ENCODE measurements around the gene FUT8. TPM values are rescaled to one million over a fixed set of nuclear protein-coding genes. Genes with fewer than 3 reads are reported as not detected.

The FUT8 gene
- total and polyA plus RNA-seq, 4 donors: 1.1 to 14.1 (median 4.0) TPM

DNA sequence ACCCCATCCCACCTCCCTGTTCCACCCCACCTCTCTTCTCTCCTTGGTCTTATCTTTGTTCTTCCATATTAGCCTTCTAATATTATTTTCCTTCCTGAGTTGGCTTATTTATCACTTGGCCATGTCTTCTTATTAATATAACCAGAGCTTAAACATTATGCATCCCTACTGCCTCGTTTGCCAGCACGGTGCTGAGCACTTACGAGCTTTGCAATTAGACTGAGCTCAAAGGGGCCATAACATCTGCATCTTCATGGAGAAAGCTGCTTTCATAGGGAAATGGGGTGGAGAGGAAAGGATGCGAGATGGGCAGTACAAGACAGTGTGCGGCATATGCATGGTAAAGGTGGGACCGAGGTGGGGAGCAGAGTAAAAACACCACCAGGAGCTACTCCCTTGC is 342.8 kb downstream of the FUT8 start:
- Histone ChIP-seq H3K4me3 (ENCODE audit: low read depth in 1 of 3, low read length in 3 of 3) (no peak overlapping the region), H3K4me1 (ENCODE audit: control insufficient read depth in 4 of 4, insufficient read depth in 4 of 4, low read length in 3 of 4) (no peaks in the 10 kb centered on the region), H3K27ac (ENCODE audit: low read depth in 1 of 2, low read length in 2 of 2) (no peak overlapping the region), H3K27me3 (ENCODE audit: control insufficient read depth in 4 of 4, insufficient read depth in 4 of 4, low read length in 3 of 4) (peaks cover 0 to 2% (median 0%) of the 10 kb centered on the region in 4 donors), H3K9me3 (ENCODE audit: control insufficient read depth in 4 of 4, low read length in 3 of 4) (no peaks in the 10 kb centered on the region), H3K36me3 (ENCODE audit: control insufficient read depth in 4 of 4, insufficient read depth in 3 of 4, low read depth in 1 of 4, low read length in 3 of 4) (no peaks in the 10 kb centered on the region), H3K9ac (ENCODE audit: low read depth in 1 of 2, low read length in 2 of 2) (no peak overlapping the region)
- no peak for DNase-seq (ENCODE audit: low spot score)
- TF ChIP-seq GABPA (IDR thresholded peaks at IDR 0.05 in 1 of 2, conservative IDR thresholded peaks at IDR 0.05 in 1 of 2) (no peak), YY1 (IDR thresholded peaks at IDR 0.05) (no peak), RXRA (IDR thresholded peaks at IDR 0.05) (no peak), JUND (IDR thresholded peaks at IDR 0.05) (no peak), SP1 (IDR thresholded peaks at IDR 0.05) (no peak), FOXA2 (IDR thresholded peaks at IDR 0.05) (no peak), RAD21 (IDR thresholded peaks at IDR 0.05) (no peak), NR2F2 (IDR thresholded peaks at IDR 0.05) (no peak), TAF1 (conservative IDR thresholded peaks at IDR 0.05) (no peak), FOXA1 (IDR thresholded peaks at IDR 0.05) (no peak), EGR1 (IDR thresholded peaks at IDR 0.05; ENCODE audit: low read depth in 2 of 2) (no peak), HNF4A (conservative IDR thresholded peaks at IDR 0.05) (no peak), HNF4G (IDR thresholded peaks at IDR 0.05) (no peak)
- TF ChIP-seq, protein P1, sequence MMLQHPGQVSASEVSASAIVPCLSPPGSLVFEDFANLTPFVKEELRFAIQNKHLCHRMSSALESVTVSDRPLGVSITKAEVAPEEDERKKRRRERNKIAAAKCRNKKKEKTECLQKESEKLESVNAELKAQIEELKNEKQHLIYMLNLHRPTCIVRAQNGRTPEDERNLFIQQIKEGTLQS (IDR thresholded peaks at IDR 0.05): no peak
- TF ChIP-seq, protein P2, sequence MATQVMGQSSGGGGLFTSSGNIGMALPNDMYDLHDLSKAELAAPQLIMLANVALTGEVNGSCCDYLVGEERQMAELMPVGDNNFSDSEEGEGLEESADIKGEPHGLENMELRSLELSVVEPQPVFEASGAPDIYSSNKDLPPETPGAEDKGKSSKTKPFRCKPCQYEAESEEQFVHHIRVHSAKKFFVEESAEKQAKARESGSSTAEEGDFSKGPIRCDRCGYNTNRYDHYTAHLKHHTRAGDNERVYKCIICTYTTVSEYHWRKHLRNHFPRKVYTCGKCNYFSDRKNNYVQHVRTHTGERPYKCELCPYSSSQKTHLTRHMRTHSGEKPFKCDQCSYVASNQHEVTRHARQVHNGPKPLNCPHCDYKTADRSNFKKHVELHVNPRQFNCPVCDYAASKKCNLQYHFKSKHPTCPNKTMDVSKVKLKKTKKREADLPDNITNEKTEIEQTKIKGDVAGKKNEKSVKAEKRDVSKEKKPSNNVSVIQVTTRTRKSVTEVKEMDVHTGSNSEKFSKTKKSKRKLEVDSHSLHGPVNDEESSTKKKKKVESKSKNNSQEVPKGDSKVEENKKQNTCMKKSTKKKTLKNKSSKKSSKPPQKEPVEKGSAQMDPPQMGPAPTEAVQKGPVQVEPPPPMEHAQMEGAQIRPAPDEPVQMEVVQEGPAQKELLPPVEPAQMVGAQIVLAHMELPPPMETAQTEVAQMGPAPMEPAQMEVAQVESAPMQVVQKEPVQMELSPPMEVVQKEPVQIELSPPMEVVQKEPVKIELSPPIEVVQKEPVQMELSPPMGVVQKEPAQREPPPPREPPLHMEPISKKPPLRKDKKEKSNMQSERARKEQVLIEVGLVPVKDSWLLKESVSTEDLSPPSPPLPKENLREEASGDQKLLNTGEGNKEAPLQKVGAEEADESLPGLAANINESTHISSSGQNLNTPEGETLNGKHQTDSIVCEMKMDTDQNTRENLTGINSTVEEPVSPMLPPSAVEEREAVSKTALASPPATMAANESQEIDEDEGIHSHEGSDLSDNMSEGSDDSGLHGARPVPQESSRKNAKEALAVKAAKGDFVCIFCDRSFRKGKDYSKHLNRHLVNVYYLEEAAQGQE (IDR thresholded peaks at IDR 0.05): no peak
- TF ChIP-seq, protein P3, sequence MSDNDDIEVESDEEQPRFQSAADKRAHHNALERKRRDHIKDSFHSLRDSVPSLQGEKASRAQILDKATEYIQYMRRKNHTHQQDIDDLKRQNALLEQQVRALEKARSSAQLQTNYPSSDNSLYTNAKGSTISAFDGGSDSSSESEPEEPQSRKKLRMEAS (IDR thresholded peaks at IDR 0.05): no peak
- TF ChIP-seq, protein P4, sequence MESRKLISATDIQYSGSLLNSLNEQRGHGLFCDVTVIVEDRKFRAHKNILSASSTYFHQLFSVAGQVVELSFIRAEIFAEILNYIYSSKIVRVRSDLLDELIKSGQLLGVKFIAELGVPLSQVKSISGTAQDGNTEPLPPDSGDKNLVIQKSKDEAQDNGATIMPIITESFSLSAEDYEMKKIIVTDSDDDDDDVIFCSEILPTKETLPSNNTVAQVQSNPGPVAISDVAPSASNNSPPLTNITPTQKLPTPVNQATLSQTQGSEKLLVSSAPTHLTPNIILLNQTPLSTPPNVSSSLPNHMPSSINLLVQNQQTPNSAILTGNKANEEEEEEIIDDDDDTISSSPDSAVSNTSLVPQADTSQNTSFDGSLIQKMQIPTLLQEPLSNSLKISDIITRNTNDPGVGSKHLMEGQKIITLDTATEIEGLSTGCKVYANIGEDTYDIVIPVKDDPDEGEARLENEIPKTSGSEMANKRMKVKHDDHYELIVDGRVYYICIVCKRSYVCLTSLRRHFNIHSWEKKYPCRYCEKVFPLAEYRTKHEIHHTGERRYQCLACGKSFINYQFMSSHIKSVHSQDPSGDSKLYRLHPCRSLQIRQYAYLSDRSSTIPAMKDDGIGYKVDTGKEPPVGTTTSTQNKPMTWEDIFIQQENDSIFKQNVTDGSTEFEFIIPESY (IDR thresholded peaks at IDR 0.05): no peak
- TF ChIP-seq, protein P5, sequence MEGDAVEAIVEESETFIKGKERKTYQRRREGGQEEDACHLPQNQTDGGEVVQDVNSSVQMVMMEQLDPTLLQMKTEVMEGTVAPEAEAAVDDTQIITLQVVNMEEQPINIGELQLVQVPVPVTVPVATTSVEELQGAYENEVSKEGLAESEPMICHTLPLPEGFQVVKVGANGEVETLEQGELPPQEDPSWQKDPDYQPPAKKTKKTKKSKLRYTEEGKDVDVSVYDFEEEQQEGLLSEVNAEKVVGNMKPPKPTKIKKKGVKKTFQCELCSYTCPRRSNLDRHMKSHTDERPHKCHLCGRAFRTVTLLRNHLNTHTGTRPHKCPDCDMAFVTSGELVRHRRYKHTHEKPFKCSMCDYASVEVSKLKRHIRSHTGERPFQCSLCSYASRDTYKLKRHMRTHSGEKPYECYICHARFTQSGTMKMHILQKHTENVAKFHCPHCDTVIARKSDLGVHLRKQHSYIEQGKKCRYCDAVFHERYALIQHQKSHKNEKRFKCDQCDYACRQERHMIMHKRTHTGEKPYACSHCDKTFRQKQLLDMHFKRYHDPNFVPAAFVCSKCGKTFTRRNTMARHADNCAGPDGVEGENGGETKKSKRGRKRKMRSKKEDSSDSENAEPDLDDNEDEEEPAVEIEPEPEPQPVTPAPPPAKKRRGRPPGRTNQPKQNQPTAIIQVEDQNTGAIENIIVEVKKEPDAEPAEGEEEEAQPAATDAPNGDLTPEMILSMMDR (IDR thresholded peaks at IDR 0.05; ENCODE audit: low read depth, low read length, missing input control): no peak
- 88% methylated on average over 6 of the region's 6 CpGs for WGBS

Measured in liver (tissue), 9 donors.